ENCODE data around the gene SHLD1. TPM values are rescaled to one million over a fixed set of nuclear protein-coding genes. Genes with fewer than 3 reads are reported as not detected.

Gene SHLD1
- total RNA-seq, 1 experiment from 2014 or later, result 6.7 TPM

DNA sequence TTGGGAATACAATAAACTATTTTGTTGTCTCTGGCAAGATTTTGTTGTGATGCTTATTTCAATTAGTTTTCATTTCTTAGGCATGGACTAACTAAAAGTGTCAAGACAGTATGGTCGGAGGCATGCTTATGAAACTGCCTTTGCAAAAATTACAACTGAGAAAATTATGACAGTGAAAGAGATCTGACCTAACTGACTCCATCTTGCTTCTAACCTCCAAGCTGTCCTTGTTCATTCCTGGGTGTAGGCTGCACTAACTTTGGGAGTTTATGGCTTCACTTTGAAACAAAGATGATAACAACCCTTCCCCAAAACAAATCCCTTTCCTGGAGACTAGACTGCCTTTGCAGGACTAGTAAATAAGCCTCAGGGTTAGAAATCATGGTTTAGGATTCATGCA lies 4.1 kb upstream of the SHLD1 start:
- Mint-ChIP-seq H3K9me3 (no peaks in the 10 kb centered on the region), H3K27ac (no peak overlapping the region), H3K4me1 (peaks cover 2 to 3% of the 10 kb centered on the region in 2 experiments; a peak in 3 of 4 replicates), H3K27me3 (ENCODE audit: low read depth) (peaks cover 2% of the 10 kb centered on the region; the same call in 1 of the 2 replicates), H3K36me3 (ENCODE audit: insufficient read depth in 1 of 3, low read depth in 3 of 3) (peaks cover 0 to 3% (median 2%) of the 10 kb centered on the region in 3 experiments; a peak in 2 of 7 replicates), H3K4me3 (no peak overlapping the region)
- H3K79me2 ChIP-seq (ENCODE audit: insufficient read depth, low read length), result no peaks in the 10 kb centered on the region
- H3K27me3 ChIP-seq (ENCODE audit: insufficient read depth, low read length), result no peaks in the 10 kb centered on the region
- no peak overlapping the region for H4K91ac ChIP-seq (ENCODE audit: insufficient read length, low read depth, low read length)
- no peak overlapping the region for H3K14ac ChIP-seq (ENCODE audit: insufficient read depth, low read length)
- H3K56ac ChIP-seq (ENCODE audit: insufficient read length, low read depth, low read length), result no peak overlapping the region
- H3K9ac ChIP-seq (ENCODE audit: extremely low read depth, insufficient read length, low read length), result no peak overlapping the region
- no peak for DNase-seq
- H3K4ac ChIP-seq (ENCODE audit: low read depth, low read length), result no peak overlapping the region
- no peaks in the 10 kb centered on the region; the same call in 1 of the 2 replicates for H3K4me1 ChIP-seq (ENCODE audit: insufficient read depth, low read length)
- WGBS (ENCODE audit: extremely low coverage, insufficient read length, low lambda C conversion rate), result no CpG with 5 or more reads among the region's 1 CpG
- no peak overlapping the region for H4K8ac ChIP-seq (replicated peaks; ENCODE audit: insufficient read length, low read depth, low read length)
- peaks cover 3% of the 10 kb centered on the region for H3K23me2 ChIP-seq (ENCODE audit: insufficient read length, low read depth, low read length, poor library complexity, severe bottlenecking)
- H3K79me1 ChIP-seq (ENCODE audit: insufficient read depth, low read depth, low read length, poor library complexity, severe bottlenecking), result no peaks in the 10 kb centered on the region
- H2AFZ ChIP-seq (ENCODE audit: low read length), result no peak overlapping the region
- no peak overlapping the region for H2BK15ac ChIP-seq (ENCODE audit: low read depth, low read length)
- H2BK120ac ChIP-seq (ENCODE audit: low read depth, low read length, poor library complexity, severe bottlenecking), result no peak overlapping the region
- H3T11ph ChIP-seq (ENCODE audit: low read length), result no peak overlapping the region
- H3K4me2 ChIP-seq (ENCODE audit: insufficient read depth, insufficient read length, low read length), result no peak overlapping the region
- H3K27ac ChIP-seq (ENCODE audit: insufficient read length, low read depth, low read length), result no peak overlapping the region
- H2BK12ac ChIP-seq (ENCODE audit: insufficient read length, low read depth, low read length), result no peak overlapping the region
- no peak overlapping the region for H4K5ac ChIP-seq (ENCODE audit: insufficient read length, low read depth, low read length)
- H2BK5ac ChIP-seq (ENCODE audit: insufficient read length, low read length), result no peak overlapping the region
- no peak overlapping the region for H3K23ac ChIP-seq (ENCODE audit: insufficient read length, low read depth, low read length)
- H4K20me1 ChIP-seq (ENCODE audit: control insufficient read depth, insufficient read depth, insufficient read length), result no peaks in the 10 kb centered on the region
- H2AK5ac ChIP-seq (ENCODE audit: insufficient read length, low read length), result no peak overlapping the region
- no peak overlapping the region for H2BK20ac ChIP-seq (ENCODE audit: low read depth, low read length, poor library complexity, severe bottlenecking)
- H3K18ac ChIP-seq (ENCODE audit: insufficient read length, low read depth, low read length), result no peak overlapping the region
- TF ChIP-seq, protein P1, sequence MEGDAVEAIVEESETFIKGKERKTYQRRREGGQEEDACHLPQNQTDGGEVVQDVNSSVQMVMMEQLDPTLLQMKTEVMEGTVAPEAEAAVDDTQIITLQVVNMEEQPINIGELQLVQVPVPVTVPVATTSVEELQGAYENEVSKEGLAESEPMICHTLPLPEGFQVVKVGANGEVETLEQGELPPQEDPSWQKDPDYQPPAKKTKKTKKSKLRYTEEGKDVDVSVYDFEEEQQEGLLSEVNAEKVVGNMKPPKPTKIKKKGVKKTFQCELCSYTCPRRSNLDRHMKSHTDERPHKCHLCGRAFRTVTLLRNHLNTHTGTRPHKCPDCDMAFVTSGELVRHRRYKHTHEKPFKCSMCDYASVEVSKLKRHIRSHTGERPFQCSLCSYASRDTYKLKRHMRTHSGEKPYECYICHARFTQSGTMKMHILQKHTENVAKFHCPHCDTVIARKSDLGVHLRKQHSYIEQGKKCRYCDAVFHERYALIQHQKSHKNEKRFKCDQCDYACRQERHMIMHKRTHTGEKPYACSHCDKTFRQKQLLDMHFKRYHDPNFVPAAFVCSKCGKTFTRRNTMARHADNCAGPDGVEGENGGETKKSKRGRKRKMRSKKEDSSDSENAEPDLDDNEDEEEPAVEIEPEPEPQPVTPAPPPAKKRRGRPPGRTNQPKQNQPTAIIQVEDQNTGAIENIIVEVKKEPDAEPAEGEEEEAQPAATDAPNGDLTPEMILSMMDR (conservative IDR thresholded peaks at IDR 0.05), result no peak
- H3K9me3 ChIP-seq (ENCODE audit: control insufficient read depth, low read depth, low read length), result no peaks in the 10 kb centered on the region

All from H9 (cell line).